ENCODE data around the gene ASCL2.

Gene ASCL2

DNA sequence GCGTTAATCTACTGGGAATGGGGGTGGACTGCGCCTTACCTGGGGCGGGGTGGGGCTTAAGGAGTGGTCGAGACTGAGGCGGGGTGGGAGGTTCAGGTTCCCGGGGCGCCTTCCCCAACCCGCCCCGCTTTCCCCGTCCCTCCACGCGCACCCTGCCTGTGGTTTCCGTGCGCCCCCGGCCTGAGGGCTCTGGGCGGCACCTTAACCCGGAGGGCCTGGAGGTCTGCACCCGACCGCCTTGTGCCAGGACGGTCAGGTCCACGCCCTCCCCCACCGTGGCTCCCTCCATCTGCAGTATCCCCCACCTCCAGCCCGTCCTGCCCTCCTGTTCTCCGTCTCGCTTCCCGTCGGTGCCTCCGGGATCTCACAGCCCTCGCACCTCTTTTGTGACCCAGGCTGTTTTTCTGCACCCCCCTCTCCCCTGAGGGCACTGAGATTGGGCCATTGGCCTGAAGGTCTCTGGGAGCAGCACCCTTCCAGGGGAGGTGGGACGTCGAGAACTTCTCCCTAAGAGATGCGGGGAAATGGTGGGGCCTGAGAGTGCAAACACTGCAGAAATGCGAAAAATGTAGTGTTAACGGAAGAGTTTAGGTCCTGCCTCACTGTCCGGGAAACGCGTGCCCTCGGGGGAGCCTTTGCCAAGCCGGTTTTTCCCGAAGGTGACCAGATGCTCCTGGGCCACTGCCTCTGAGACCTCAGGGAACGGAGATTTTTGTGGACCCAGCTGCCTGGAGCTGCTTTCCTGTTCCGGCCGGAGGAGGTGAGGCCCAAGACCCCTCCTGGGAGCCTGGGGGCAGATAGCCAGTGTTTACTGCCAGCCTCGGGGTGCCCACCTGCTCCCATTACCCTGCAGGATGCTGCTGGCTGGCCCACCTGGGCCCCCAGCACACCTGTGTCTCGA lies 1.2 kb upstream of the ASCL2 start:
- DNase-seq: no peak

DNA sequence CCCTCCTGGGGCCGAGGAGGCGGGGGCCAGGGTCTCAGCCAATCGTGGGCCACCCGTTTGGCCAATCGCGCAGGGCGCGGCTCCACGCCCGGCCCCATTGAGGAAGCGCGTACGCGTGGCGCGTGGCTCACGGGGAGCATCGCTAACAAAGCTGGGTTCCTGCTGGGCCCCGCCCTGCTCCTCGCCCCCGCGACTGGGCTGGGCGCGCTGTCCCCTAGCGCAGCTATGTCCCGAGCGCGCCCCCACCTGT lies 614 bp upstream of the ASCL2 start:
- DNase-seq: no peak

DNA sequence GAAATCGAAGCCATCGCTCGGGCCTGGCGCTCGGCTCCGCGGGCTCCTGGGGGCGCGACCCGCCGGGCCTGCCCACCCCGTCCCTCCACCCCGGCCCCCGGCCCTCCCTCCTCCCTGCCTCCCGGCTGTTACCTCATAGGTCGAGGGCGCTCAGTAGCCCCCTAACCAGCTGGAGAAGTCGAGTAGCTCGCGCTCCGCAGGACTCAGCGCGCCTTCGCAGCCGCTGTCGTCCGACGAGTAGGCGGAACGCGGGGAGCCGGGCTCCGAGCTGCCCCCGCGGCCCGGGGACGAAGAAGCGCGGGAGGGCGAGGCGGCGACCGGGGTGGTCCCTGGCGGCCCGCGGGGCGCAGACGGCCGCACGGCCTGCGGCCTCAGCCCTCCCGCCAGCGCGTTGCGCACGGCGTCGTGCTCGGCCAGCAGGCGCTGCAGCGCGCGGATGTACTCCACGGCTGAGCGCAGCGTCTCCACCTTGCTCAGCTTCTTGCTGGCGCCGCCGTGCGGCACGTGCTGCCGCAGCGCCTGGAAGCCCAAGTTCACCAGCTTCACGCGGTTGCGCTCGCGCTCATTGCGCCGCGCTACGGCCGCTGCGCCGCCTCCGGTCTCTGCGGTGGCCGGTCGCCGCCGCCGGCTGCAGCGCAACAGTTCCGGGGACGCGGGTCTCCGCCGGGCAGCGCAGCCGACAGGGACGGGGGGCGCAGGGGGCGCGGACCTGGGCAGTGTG lies 627 bp downstream of the ASCL2 start:
- peak; percentile 34 for DNase-seq

DNA sequence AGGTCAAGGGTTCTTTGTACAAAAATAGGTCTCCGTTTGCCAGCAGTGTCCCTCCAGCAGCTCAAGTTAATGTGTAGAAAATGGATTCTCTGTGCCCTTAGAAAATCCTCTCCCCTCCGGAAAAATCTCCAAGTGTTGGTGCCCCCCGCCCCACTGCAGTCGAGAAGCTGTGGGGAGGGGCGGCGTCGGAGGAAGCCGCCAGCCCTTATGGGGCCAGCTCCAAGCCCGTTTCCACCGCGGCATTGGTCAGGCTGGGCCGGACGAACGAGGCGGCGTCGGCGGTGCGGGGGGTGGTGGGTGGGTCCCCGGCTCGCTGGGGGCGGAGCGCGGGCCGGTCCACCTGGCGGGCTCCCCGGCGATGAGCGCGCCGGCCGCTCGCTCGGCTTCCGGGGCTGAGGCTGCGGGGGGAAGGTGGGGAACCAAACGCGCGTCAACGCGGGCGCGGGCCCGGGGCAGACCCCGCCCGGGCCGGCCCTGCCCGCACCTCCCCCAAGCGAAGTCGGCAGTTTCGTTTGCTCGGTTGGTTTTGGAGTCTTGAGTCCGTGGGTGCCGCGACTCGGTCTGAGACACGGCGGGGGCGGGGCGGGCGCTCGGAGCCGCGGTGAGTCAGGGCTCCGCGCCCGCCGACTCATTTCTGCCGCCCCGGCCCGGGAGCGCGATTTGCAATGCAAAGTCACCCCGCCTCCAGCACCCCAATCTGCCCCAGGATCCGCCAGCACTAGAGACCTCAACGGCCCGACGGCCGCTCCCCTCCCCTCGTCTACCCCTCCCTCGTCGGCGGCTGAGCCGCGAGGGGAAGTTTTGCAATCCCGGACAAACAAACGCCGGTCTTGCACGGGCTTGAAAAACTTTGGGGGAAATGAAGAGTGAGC lies 1.4 kb downstream of the ASCL2 start:
- DNase-seq: peak; percentile 68

DNA sequence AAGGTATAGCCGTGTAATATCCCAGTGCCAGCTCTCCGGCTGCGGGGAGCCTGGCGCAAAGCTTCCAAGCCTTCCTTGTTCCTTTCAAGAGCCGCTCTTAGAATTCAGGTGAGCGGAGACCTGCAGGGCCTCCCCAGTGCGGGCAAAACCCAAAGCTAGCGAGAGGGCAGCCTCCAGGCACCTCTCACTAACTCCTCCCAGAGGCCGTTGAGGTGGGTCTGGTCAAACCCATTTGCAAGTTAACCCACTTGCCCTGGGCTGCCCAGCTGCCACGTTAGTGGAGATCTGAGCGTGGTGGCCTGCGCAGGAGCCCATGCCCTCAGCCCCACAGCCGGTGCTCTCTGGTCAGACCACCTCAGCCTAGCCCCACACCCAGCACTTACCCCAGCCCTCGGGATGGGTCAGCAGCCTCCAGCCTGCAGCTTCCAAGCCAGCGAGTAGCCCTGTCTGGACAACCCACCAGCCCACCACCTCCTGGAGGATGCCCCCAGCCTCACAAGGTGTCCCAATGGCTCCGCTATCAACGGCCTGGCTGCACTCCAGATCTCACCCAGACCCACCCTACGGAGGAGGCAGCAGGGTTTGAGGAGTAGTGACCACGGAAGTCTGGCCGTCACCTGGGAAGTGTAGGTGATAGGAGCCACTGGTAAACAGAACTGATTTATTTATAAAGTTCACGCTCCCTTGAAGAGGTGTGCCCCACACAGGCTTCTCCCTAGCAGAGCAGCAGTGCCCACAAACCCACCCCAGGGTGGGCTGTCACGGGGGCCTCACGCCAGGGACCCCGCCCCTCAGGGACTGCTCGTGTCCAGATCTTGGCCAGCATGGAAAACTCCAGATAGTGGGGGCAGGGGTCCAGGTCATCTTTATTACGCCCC lies 2.3 kb downstream of the ASCL2 start:
- no peak for DNase-seq

DNA sequence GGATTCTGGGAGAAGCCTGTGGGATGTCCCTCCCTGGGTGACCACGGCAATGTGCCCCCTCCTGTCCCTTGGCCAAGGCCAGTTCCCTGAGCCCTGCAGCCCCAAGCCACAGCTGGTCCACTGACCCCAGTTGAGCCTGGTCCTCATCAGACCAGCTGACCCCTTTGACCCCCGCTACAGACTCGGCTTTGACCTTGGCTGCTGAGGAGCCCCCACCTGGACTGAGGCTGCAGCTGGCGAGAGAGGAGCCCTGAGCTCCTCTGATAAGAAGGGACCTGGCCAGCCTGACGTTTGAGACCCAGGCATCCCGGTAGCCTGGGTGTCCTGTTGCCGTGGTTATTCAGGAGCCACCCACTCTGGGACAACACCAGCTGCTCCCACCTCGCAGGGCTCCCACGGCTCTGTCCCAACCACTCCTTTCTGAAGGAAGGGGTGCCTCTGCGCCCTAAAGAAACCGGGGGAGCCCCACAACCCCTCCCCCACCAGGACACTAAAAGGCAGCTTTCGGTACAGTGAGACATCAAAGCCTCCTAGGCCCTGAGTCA lies 3.0 kb downstream of the ASCL2 start:
- DNase-seq: no peak

DNA sequence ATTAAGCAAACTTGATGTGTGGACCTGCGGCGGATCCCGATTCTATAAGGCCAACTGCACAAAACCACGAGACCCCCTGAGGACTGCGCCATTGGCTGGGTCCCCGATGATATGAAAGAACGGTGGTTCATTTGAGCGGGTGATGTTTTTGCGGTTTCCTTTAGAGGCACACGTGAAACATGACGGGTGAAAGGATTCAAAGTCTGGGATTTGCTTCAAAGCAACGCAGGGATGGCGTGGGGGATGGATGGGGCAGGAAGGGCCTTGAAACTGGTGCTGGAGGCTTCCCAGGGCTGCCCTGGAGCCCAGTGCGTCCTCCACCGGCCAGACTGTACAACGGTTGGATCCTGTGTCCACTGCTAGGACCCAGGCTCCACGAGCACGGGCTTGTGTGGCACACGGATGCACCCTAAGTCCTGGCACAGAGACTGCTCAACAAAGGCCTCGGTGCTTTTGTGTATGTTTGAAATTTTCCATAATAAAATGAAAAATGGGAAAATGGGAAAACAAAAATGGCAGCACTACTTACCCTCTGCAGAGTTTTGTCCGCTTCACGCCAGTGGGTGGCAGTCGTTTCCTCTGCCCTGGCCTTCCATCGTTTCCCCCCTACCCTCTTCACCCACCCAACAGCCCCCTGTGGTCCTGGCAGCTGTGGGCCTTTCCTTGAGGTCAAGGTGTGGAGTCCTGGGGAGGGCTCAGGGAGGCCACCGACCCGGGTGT lies 3.6 kb downstream of the ASCL2 start:
- no peak for DNase-seq

DNA sequence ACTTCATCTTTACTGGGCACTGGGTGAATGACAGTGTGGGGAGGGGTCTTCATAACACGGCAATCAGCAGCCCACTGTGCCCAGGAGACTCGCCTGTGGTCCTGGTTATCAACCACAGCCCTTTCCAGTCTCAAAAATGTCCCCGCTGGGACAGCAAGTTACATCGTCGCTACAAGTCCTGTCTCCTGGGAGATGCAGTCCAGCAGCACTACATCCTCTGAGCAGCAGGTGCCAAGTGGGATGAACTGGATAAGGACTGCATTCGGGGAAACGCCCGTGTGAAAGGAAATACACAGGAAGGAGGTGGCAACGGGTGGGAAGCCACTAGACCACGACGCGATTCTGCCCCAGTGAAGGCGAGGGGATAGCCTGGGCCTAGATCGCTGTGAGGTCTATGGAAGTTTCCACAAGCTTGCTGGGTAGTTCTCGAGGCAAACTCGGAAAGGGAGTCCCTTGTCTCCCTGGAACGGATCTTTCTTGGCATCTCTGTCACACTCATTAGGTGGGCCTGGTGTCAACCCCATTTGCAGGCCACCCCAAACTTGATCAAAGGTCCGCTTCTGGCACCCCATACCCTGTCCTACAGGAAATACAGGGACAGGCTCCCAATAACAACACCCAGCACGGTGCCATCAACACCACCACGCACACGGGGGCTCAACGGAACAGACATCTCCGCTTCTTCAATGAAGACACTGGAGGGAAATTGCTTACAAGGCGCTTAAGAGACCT lies 4.4 kb downstream of the ASCL2 start:
- DNase-seq: no peak

DNA sequence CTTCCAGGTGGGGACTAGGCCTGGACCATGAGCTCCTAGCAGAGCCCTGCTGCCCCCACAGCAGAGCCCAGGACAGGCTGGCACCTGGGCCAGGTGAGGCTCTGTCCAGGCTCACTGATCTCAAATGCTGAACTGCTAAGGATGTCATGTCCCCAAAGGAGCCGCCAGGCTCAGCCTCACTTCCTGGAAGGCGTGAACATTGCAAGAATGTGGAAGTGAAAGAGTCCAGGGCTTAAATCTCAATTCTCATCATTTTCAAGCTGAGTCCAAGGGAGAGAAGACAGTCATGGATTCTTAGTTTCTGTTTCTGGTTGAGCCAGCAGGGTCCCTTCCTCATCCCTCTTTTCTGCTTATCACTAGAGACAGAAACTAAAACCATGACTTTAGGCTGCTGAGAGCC lies 5.0 kb downstream of the ASCL2 start:
- no peak for DNase-seq

DNA sequence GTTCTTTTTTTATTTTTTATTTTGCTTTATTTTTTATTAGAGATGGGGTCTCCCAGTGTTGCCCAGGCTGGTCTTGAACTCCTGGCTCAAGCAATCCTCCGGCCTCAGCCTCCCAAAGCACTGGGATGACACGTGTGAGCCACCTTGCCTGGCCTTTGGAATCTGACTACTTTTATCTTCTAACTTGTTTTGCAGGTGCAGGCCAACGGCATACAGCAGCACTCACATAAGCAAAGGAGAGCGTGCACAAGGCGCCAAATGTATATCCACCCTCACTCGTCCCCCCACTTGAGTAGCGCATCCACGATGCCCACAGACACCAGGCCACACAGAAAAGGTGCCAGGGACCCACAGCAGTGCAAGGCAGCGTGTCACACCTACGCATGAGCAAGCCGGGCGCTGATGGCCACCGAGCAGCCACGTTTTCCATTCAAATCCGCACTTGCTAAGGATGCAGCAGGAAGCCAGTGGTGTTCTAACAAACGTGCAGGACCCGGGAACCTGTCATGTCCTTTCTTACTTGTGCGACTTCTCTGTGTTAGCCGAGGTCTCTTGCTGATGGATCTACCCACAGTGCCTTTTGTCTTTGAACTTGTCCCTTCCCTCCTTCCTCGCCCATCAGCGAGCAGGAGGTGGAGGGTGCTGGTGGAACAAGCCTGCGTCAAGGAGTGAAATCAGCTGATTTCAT lies 5.9 kb downstream of the ASCL2 start:
- no peak for DNase-seq

DNA sequence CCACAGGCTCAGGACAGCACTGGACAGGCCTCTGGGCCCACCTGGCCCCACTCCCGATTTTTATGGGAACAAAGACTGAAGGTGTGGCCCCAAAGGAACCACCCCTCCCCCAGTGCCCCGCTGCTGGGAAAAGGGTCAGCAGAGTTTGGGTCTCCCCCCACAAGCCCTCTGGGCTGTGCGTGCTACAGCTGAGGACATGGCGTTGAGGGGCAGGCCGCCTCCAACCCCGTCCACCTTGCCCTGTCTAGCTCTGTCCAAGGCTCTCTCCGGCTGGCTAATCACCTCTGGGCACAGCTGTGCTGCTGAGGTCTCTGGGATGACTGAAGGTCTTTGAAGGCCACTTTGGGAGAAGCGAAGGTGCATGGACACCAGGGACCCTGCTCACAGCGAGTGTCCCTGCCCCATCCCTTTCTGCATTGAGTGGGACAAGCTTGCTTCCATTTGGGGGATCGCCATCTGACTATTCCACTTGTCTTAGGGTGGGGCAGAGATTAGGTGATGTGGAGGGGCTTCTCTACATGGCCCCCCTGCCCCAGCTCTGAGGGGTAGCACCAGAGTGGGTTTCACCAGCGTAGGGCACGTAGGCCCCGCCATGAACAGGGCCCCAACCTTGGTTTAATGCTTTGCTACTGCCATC lies 6.5 kb downstream of the ASCL2 start:
- no peak for DNase-seq

DNA sequence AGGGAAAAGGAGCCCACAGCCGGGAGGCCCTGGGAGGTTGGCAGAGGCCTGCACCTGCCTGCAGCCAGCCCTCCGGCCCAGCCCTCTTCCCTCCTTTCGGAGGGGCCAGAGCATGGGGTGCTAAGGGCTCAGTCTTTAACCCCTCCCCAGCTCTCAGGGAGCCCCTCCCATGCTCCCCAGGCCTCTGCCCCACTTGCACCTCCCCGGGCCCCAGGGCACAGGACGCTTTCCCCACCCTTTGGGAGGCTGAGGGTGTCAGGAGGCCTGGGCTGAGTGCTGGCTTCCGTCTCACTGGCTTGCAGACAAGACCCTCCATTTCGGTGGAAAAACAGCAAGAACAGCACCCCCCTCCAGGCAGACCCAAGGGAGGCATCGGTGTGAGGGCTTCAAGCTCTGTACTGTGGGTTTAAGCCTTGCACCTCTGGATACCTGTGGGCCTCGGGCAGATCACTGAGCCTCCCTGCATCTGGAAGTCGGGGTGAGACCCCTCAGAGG lies 7.3 kb downstream of the ASCL2 start:
- no peak for DNase-seq

DNA sequence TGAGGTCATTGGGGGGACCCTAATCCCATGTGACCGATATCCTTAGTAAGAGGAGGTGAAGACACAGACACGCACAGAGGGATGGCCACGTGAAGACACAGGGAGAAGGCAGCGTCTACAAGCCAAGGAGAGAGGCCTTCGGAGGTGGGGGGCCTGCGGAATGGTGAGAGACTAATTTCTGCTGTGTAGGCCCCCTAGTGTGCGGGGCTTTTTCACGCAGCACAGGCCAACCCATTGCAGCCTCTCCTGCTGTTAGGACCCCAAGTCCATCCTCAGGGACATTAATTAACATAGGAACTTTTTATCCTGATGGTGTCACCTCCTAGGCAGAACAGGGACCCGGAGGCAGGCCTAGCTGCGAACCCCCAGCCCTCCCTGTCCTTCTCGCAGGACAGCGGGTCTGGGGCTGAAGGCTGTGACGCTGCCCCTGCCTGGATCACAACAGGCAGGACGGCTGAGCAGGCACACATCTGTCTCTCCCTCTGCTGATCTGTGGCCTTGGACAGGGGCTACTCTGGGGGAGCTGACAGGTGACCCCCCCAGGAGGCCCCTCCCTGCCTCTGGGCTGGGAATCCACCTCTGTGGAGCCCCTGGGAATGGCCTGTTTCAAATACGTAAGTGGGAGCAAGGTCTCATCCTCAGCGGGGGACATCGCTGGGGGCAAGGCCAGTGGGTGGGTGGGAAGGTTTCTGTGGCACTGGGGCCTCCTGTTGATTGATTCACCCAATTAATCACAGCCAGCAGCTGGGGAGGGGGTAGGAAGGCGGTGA lies 7.9 kb downstream of the ASCL2 start:
- DNase-seq: no peak

DNA sequence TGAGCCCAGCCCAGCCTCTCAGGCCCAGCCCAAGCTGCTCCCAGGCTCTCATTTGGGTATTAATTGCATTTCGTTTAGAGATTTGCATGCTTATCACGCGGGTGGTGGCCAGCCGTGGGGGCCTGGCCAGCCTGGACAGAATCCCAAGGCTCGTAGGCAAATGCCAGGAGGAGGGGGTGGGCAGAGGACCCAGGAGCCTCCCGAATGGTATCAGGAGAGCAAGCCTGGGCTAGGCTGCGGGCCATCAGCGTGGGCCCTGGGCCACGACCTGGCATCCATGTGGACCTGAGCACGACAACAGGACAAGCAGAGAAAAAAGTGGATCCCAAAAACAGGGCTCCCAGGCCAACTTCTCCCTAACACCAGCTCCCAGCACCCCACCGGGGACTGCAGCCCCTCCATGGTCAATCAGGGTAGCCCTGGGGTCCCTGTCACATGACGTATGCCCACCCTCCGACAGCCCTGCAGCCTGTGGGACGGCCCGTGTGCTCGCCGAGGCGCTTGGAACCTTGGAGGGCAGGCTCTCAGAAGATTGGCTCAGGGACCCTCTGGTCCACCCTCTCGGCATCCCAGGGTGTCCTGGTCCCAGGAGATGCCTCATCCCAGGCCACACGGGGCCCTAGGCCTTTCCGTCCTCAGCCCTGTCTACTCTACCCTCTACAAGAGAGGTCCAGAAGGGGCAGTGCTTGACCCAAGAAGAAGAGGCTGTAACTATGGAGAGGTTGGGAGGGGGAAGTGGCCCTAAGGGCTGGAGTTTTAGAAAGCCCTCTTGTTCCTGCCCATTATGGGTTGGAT lies 8.8 kb downstream of the ASCL2 start:
- DNase-seq: peak; percentile 82

DNA sequence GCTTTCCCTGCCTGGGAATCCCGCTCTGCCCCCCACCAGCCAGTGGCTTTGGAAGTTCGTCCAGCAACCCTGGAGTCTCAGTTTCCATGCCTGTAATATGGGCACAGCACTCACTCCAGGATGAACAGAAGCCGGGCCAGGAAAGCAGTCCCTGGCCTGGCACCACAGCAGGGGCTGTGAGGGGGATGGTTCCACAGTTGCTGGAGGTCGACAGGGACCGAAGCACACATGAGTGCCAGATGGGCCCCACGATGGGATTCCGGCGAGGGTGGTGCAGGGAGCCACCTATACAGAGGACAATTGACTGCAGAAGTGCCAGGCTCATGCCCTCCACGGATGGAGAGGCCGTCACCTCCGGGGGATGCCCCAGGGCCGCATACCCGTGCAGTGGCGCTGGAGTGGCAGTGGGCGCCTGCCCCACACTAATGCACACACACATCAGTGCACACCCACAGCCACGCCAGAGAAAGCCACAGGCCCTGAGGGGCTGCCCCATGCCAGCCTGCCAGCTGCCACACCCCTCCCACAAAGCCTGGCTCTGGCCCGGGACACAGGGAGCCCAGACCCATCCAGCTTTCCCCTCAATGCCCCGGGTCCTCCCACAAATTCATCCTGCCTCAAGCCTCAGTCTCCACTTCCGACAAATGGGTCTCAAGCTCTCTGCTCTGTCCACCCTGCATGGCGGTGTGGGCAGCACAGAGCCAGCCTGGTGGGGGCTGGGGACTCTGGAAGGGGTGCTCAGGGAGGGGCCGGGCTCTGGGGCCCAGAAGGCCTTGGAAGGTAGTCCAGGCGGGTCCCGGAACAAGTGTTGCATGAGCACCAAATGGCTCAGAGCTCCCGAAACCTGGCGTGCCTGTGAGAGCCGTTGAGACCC lies 9.7 kb downstream of the ASCL2 start:
- no peak for DNase-seq

DNA sequence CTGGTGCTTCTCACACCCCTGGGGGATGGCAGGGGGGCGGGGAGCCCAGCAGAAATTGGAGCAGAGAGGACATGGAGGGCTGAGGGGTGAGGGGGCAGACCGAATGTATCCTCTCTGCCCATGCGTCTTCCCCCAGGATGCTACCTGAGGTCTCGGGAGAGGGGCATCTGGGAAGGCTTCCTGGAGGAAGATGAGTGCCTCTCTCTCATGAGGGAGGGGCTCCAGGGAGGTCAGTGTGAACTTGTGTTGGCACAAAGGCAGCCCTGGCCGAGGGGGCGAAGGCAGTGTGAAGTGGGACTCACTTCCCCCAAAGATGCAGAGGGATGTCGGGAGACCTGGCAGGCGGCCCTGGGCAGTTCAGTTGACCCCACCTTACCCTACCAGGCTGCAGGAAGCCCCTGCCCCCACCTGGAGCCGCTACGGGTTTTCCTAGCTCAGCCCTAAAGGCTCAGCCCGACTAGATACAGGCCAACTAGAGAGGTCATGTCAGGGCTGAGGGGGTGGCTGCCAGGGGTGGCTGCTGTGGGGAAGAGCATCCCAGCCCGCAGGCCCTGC lies 10.4 kb downstream of the ASCL2 start:
- no peak for DNase-seq

DNA sequence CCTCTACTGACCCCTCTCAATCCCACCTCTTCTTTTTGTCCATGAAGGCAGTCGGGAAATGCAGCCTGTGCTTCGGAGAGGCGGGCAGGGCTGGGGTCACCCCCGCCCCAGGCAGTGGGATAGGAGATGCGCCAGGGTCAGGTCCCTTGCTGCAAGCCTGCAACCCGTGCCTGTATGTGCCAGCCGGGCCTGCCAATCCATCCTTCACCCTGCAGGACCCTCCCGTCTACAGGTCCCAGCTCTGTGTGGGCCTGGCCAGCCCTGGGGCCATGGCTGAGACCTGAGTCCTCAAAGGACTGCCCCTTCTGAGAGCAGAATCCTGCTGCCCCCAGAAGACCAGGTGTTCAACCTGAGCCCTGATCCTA lies 10.9 kb downstream of the ASCL2 start:
- DNase-seq: no peak
